A172 (cell line): ENCODE results near the gene SPHK1. TPM values are rescaled to one million over a fixed set of nuclear protein-coding genes. Genes with fewer than 3 reads are reported as not detected.

ENCODE experiments used
- DNase-seq: peaks from one replicate; pipeline ENCODE4 v3.0.0-alpha.2; 2015; ENCODE audit warnings: low spot score
- total RNA-seq: library from RNA; depleted of rRNA; stranded (reverse); fragments of >200 nt; shearing (Covaris generic); gene quantifications from 2 replicates; pipeline ENCODE4 v1.2.3, GENCODE V29; 2014

The SPHK1 gene
- total RNA-seq, 1 experiment from 2014 or later, result 38.1 TPM

- DNase-seq, result no peak
These were observed 21.1 kb upstream of the SPHK1 start for GRCh38 chr17:76363107-76363842.

GRCh38 chr17:76365256-76365903, 19.0 kb upstream of the SPHK1 start:
- no peak for DNase-seq

GRCh38 chr17:76366247-76366646, 18.2 kb upstream of the SPHK1 start:
- no peak for DNase-seq

- DNase-seq, result no peak
These were observed 16.8 kb upstream of the SPHK1 start for GRCh38 chr17:76367642-76368041.

GRCh38 chr17:76368545-76368944, 15.9 kb upstream of the SPHK1 start:
- DNase-seq, result no peak

GRCh38 chr17:76369379-76369778, 15.0 kb upstream of the SPHK1 start:
- DNase-seq, result no peak

GRCh38 chr17:76369804-76370203, 14.6 kb upstream of the SPHK1 start:
- DNase-seq, result no peak

- DNase-seq, result peak; percentile 96
These were observed 14.0 kb upstream of the SPHK1 start for GRCh38 chr17:76370261-76370993.

- no peak for DNase-seq
These were observed 12.5 kb upstream of the SPHK1 start for GRCh38 chr17:76371656-76372628.

- no peak for DNase-seq
These were observed 7.9 kb upstream of the SPHK1 start for GRCh38 chr17:76376318-76377133.

GRCh38 chr17:76378548-76379274, 5.7 kb upstream of the SPHK1 start:
- no peak for DNase-seq

GRCh38 chr17:76379275-76379641, 5.2 kb upstream of the SPHK1 start:
- no peak for DNase-seq

- DNase-seq, result no peak
These were observed 4.6 kb upstream of the SPHK1 start for GRCh38 chr17:76379646-76380376.

GRCh38 chr17:76381633-76382350, 2.6 kb upstream of the SPHK1 start:
- DNase-seq, result no peak

- no peak for DNase-seq
These were observed 2.0 kb upstream of the SPHK1 start for GRCh38 chr17:76382351-76382802.

GRCh38 chr17:76382803-76383545, 1.4 kb upstream of the SPHK1 start:
- no peak for DNase-seq

GRCh38 chr17:76383546-76384221, 725 bp upstream of the SPHK1 start:
- DNase-seq, result no peak
